GM12878 (cell line): ENCODE data around the gene UNC119B.

Source experiments
- CHD2 ChIP-seq: IDR thresholded peaks from 2 replicates; pipeline ENCODE4 v1.6.1; 2011; ENCODE audit warnings: low read depth, low read length, improper control_type of control experiment, borderline replicate concordance
- EZH2 ChIP-seq: IDR thresholded peaks from 2 replicates; pipeline ENCODE4 v1.6.1; 2012; ENCODE audit warnings: low read depth, mild to moderate bottlenecking, control low read depth, inconsistent platforms, low read length, borderline replicate concordance; ENCODE audit not compliant: control insufficient read depth
- HDGF ChIP-seq: fragments of 450-650 bp; IDR thresholded peaks from 2 replicates; pipeline ENCODE4 v1.6.1; 2016; ENCODE audit warnings: antibody characterized with exemption
- SIN3A ChIP-seq: IDR thresholded peaks from 2 replicates; pipeline ENCODE4 v1.6.1; 2012; ENCODE audit warnings: low read depth, low read length, improper control_type of control experiment
- TF ChIP-seq, protein P1 (sequence below), 3 experiments: IDR thresholded peaks in 2 of 3; conservative IDR thresholded peaks in 1 of 3; 2 replicates each; pipeline ENCODE4 v1.5.1; 2011; ENCODE audit warnings: low read depth in 3 of 3, low read length in 3 of 3, mild to moderate bottlenecking in 3 of 3, control low read depth in 2 of 3, moderate library complexity in 2 of 3, inconsistent platforms in 1 of 3, mixed read lengths in 1 of 3; ENCODE audit not compliant: control insufficient read depth in 2 of 3, insufficient read depth in 1 of 3; ENCODE audit errors: extremely low read depth in 1 of 3
- TF ChIP-seq, protein P2 (sequence below): fragments of 450-650 bp; conservative IDR thresholded peaks from 2 replicates; pipeline ENCODE4 v1.6.1; 2017; ENCODE audit warnings: mild to moderate bottlenecking, moderate library complexity

DNA sequence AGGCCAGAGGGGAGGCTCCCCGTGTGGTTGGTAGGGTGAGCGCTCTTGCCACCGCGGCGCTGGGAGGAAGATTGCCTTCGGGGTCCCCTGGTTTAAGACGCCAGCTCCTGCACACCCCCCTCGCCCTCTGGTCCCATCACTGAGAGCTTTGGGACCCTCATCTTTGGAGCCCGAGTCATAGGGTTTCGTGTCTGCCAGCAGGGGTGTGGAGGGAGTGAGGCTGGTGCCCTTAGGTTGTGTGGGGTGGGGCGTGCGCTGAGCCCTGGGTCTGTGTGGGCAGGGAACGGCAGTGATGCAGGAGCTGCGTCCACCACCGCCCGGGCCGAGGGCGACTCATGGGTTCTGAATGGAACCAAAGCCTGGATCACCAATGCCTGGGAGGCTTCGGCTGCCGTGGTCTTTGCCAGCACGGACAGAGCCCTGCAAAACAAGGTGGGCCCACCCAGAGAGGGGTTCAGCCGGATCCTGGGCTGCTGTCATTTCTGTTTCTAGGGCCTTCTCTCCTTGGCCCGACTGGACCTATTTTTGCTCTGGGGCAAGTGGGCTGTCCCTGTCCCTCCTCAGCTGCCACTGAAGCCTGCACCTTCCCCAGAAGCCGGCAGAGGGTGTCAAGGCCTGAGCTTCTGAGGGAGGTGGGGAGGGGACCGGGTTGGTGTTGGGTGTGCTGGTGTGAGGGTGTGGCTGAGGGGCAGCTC lies 27.4 kb downstream of the UNC119B start:
- TF ChIP-seq, protein P1, sequence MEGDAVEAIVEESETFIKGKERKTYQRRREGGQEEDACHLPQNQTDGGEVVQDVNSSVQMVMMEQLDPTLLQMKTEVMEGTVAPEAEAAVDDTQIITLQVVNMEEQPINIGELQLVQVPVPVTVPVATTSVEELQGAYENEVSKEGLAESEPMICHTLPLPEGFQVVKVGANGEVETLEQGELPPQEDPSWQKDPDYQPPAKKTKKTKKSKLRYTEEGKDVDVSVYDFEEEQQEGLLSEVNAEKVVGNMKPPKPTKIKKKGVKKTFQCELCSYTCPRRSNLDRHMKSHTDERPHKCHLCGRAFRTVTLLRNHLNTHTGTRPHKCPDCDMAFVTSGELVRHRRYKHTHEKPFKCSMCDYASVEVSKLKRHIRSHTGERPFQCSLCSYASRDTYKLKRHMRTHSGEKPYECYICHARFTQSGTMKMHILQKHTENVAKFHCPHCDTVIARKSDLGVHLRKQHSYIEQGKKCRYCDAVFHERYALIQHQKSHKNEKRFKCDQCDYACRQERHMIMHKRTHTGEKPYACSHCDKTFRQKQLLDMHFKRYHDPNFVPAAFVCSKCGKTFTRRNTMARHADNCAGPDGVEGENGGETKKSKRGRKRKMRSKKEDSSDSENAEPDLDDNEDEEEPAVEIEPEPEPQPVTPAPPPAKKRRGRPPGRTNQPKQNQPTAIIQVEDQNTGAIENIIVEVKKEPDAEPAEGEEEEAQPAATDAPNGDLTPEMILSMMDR (IDR thresholded peaks at IDR 0.05 in 2 of 3, conservative IDR thresholded peaks at IDR 0.05 in 1 of 3; ENCODE audit: control insufficient read depth in 2 of 3, extremely low read depth in 1 of 3, insufficient read depth in 1 of 3, low read depth in 3 of 3, low read length in 3 of 3), result peak in 1 of 3 experiments; percentile 7; a peak in 1 of 6 replicates
- TF ChIP-seq, protein P2, sequence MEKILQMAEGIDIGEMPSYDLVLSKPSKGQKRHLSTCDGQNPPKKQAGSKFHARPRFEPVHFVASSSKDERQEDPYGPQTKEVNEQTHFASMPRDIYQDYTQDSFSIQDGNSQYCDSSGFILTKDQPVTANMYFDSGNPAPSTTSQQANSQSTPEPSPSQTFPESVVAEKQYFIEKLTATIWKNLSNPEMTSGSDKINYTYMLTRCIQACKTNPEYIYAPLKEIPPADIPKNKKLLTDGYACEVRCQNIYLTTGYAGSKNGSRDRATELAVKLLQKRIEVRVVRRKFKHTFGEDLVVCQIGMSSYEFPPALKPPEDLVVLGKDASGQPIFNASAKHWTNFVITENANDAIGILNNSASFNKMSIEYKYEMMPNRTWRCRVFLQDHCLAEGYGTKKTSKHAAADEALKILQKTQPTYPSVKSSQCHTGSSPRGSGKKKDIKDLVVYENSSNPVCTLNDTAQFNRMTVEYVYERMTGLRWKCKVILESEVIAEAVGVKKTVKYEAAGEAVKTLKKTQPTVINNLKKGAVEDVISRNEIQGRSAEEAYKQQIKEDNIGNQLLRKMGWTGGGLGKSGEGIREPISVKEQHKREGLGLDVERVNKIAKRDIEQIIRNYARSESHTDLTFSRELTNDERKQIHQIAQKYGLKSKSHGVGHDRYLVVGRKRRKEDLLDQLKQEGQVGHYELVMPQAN, result no peak
- TF ChIP-seq HDGF (no peak), EZH2 (no peak), SIN3A (no peak), CHD2 (no peak)
